ENCODE data around the gene PTN.

DNA sequence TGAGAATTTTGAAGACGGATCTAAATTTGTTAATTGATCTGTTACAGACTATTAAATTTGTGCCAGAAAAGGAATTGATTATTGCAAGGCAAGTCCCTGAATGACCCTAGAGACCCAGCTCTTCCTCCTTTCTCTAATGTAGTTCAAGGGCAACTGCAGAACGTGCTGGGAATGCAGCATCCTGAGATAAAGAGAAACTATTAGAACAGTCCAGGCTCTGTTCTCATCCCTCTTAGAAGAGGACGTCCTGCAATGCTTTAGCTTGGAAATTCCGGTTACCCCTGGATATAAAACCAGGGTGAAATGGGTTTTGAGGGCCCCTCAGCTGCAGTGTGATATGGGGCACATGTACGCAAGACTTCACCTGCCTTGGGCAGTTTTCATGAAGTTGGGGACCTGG lies 67.3 kb downstream of the PTN start:
- TF ChIP-seq POLR2A (IDR thresholded peaks at IDR 0.05): no peak
- TF ChIP-seq, protein P1, sequence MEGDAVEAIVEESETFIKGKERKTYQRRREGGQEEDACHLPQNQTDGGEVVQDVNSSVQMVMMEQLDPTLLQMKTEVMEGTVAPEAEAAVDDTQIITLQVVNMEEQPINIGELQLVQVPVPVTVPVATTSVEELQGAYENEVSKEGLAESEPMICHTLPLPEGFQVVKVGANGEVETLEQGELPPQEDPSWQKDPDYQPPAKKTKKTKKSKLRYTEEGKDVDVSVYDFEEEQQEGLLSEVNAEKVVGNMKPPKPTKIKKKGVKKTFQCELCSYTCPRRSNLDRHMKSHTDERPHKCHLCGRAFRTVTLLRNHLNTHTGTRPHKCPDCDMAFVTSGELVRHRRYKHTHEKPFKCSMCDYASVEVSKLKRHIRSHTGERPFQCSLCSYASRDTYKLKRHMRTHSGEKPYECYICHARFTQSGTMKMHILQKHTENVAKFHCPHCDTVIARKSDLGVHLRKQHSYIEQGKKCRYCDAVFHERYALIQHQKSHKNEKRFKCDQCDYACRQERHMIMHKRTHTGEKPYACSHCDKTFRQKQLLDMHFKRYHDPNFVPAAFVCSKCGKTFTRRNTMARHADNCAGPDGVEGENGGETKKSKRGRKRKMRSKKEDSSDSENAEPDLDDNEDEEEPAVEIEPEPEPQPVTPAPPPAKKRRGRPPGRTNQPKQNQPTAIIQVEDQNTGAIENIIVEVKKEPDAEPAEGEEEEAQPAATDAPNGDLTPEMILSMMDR (IDR thresholded peaks at IDR 0.05): no peak

All from uterus (tissue), 2 donors.